WTC11 (cell line): Measurements from ENCODE around the gene TAF5L. TPM values are rescaled to one million over a fixed set of nuclear protein-coding genes. Genes with fewer than 3 reads are reported as not detected.

Experiments
- ATAC-seq: fragments of 200-7000 bp; cut with Tn5 transposase; 2 replicates; pipeline ENCODE4 v1.10.0; 2021; ENCODE audit warnings: mild to moderate bottlenecking, moderate library complexity
- CTCF ChIA-PET: fragments of 300-600 bp; sonication (Branson Sonifier 250); formaldehyde crosslinking; loops from one replicate; lab custom pipeline; 2021; ENCODE audit warnings: antibody characterized with exemption; lab: Charles Lee
- POLR2A ChIA-PET: fragments of 350-600 bp; sonication (Branson Sonifier 250); formaldehyde crosslinking; loops from one replicate; lab custom pipeline; 2021; ENCODE audit warnings: antibody characterized with exemption; lab: Charles Lee
- DNase-seq: peaks from one replicate; pipeline ENCODE4 v3.0.0; 2021; ENCODE audit warnings: low spot score
- H3K27ac Mint-ChIP-seq: 2 replicates; pipeline ENCODE4 v1.8.0; 2021; ENCODE audit warnings: mixed read lengths
- H3K27me3 Mint-ChIP-seq: 2 replicates; pipeline ENCODE4 v1.8.0; 2021; ENCODE audit warnings: low read depth, mild to moderate bottlenecking, moderate library complexity, mixed read lengths
- H3K36me3 Mint-ChIP-seq: 2 replicates; pipeline ENCODE4 v1.8.0; 2021; ENCODE audit warnings: mixed read lengths
- H3K4me1 Mint-ChIP-seq: 2 replicates; pipeline ENCODE4 v1.8.0; 2022; ENCODE audit warnings: mixed read lengths
- H3K4me3 Mint-ChIP-seq: 2 replicates; pipeline ENCODE4 v1.8.0; 2021; ENCODE audit warnings: mild to moderate bottlenecking, moderate library complexity, mixed read lengths
- H3K9me3 Mint-ChIP-seq: 2 replicates; pipeline ENCODE4 v1.8.0; 2021; ENCODE audit warnings: mixed read lengths
- AFF4 ChIP-seq: sonication (generic); formaldehyde crosslinking; IDR thresholded peaks from 2 replicates; pipeline ENCODE4 v1.8.1; 2023; ENCODE audit warnings: mild to moderate bottlenecking, missing genetic modification reagents, borderline replicate concordance
- E2F4 ChIP-seq: sonication (generic); formaldehyde crosslinking; IDR thresholded peaks from 2 replicates; pipeline ENCODE4 v1.8.1; 2022; ENCODE audit warnings: low read depth, mild to moderate bottlenecking, moderate library complexity, missing genetic modification reagents, borderline replicate concordance
- ESRRA ChIP-seq: sonication (generic); formaldehyde crosslinking; IDR thresholded peaks from 2 replicates; pipeline ENCODE4 v1.8.1; 2022; ENCODE audit warnings: mild to moderate bottlenecking, missing genetic modification reagents, borderline replicate concordance
- ETV6 ChIP-seq: sonication (generic); formaldehyde crosslinking; IDR thresholded peaks from 2 replicates; pipeline ENCODE4 v1.8.1; 2022; ENCODE audit warnings: mild to moderate bottlenecking, missing genetic modification reagents
- FOXJ3 ChIP-seq: sonication (generic); formaldehyde crosslinking; IDR thresholded peaks from 2 replicates; pipeline ENCODE4 v1.9.0; 2021; ENCODE audit warnings: missing genetic modification reagents, mild to moderate bottlenecking, borderline replicate concordance
- JAZF1 ChIP-seq: fragments of 250-450 bp; sonication (Bioruptor Pico); IDR thresholded peaks from 2 replicates; pipeline ENCODE4 v1.9.0; 2021; ENCODE audit warnings: moderate library complexity, mild to moderate bottlenecking, inconsistent platforms
- MYBL2 ChIP-seq: sonication (generic); formaldehyde crosslinking; IDR thresholded peaks from 2 replicates; pipeline ENCODE4 v1.8.1; 2023; ENCODE audit warnings: mild to moderate bottlenecking, moderate library complexity, missing genetic modification reagents
- PRDM15 ChIP-seq: sonication (generic); formaldehyde crosslinking; IDR thresholded peaks from 2 replicates; pipeline ENCODE4 v1.8.0; 2022; ENCODE audit warnings: missing genetic modification reagents
- SMAD4 ChIP-seq: sonication (generic); formaldehyde crosslinking; IDR thresholded peaks from 2 replicates; pipeline ENCODE4 v1.8.0; 2022; ENCODE audit warnings: mild to moderate bottlenecking, missing genetic modification reagents
- STAT6 ChIP-seq: sonication (generic); formaldehyde crosslinking; conservative IDR thresholded peaks from 2 replicates; pipeline ENCODE4 v1.8.1; 2023; ENCODE audit warnings: mild to moderate bottlenecking, low read depth, missing genetic modification reagents, moderate library complexity
- TEAD4 ChIP-seq: sonication (generic); formaldehyde crosslinking; IDR thresholded peaks from 2 replicates; pipeline ENCODE4 v1.8.0; 2022; ENCODE audit warnings: mild to moderate bottlenecking, missing genetic modification reagents
- TP53 ChIP-seq: sonication (generic); formaldehyde crosslinking; IDR thresholded peaks from 2 replicates; pipeline ENCODE4 v1.8.1; 2023; ENCODE audit warnings: mild to moderate bottlenecking, missing genetic modification reagents
- ZMAT4 ChIP-seq: fragments of 250-450 bp; sonication (Bioruptor Pico); IDR thresholded peaks from 2 replicates; pipeline ENCODE4 v1.9.0; 2021; ENCODE audit warnings: mild to moderate bottlenecking
- ZNF532 ChIP-seq: fragments of 250-450 bp; sonication (Bioruptor Pico); IDR thresholded peaks from 2 replicates; pipeline ENCODE4 v1.9.0; 2021; ENCODE audit warnings: mild to moderate bottlenecking, borderline replicate concordance
- total RNA-seq: library from RNA; stranded (reverse); gene quantifications from 3 replicates; pipeline ENCODE4 v1.2.3, GENCODE V29; 2021

The TAF5L gene
- total RNA-seq, 1 experiment from 2014 or later = 23.8 TPM

GRCh38 chr1:229624521-229625070 is 1.3 kb downstream of the TAF5L start (continued):
- TF ChIP-seq AFF4 (CRISPR knock-in tag) (no peak), MYBL2 (CRISPR knock-in tag) (no peak), JAZF1 (CRISPR knock-in tag) (no peak), STAT6 (CRISPR knock-in tag) (no peak), FOXJ3 (CRISPR knock-in tag) (no peak)
- TF ChIP-seq, all 79 proteins: peak for 0

- ChIA-PET CTCF (interaction anchor here (0.6 to 1.1 kb wide), 2 partner anchors 65 to 853 kb away, joined by 3 to 5 read pairs; partner anchors contain the start of gene ABCB10), POLR2A (no interaction called here)
- ATAC-seq (no peak), DNase-seq (no peak)
- H3K27me3 Mint-ChIP-seq = no peaks in the 10 kb centered on the region
- no peaks in the 10 kb centered on the region; the same call in 1 of the 2 replicates for H3K36me3 Mint-ChIP-seq
- H3K9me3 Mint-ChIP-seq = no peaks in the 10 kb centered on the region
- peaks cover 33% of the 10 kb centered on the region for H3K4me1 Mint-ChIP-seq
- TF ChIP-seq PRDM15 (CRISPR knock-in tag) = no peak
- TF ChIP-seq TEAD4 = no peak
- TF ChIP-seq ZMAT4 (CRISPR knock-in tag) = no peak
- TF ChIP-seq SMAD4 (CRISPR knock-in tag) = no peak
- TF ChIP-seq ETV6 = no peak
- TF ChIP-seq TP53 (CRISPR knock-in tag) = no peak
- TF ChIP-seq ESRRA (CRISPR knock-in tag) = no peak
- no peak for TF ChIP-seq E2F4 (CRISPR knock-in tag)
- no peak for TF ChIP-seq ZNF532 (CRISPR knock-in tag)
- TF ChIP-seq, all 79 proteins: peak for 0
- Mint-ChIP-seq H3K4me3 (peak overlapping the region; percentile 91), H3K27ac (no peak overlapping the region)
Measured at GRCh38 chr1:229623838-229624237, 2.1 kb downstream of the TAF5L start.
